ENCODE data around the gene CR2. TPM values are rescaled to one million over a fixed set of nuclear protein-coding genes. Genes with fewer than 3 reads are reported as not detected.

The CR2 gene
- total RNA-seq = not detected in 2 replicates

GRCh38 chr1:207454046-207454964 lies at the start of gene CR2:
Gene CR2, plus strand, starts transcription at chr1:207454328. Its CDS starts 91 bp downstream, at chr1:207454419.

GRCh38 chr1:207495801-207496792 lies 42.0 kb downstream of the CR2 start, which contains the start of gene CR1:
Gene CR1, plus strand, starts transcription at chr1:207496157. Its CDS starts 111 bp downstream, at chr1:207496268.

Other genes starting within 250 kb of the CR2 start
- gene CD55, start 132.7 kb upstream of the CR2 start, total RNA-seq = 28.5 and 28.9 TPM in 2 replicates
- not detected in 2 replicates for gene CR1, start 41.8 kb downstream of the CR2 start, total RNA-seq
- gene CR1L, start 190.8 kb downstream of the CR2 start, total RNA-seq = not detected in 2 replicates